Activated T-helper 1 cell treated with anti-CD3 and anti-CD28 coated beads, Interleukin-2, amount 50 U/mL, for 16 hours (primary cell): Measurements from ENCODE around the gene DTD1.

Source experiments
- DNase-seq, 2 donors: peaks; one replicate each; pipeline ENCODE4 v3.0.0-alpha.2; 2020; ENCODE audit warnings: low read depth in 1 of 2, low spot score in 1 of 2

DTD1 gene

GRCh38 chr20:18662279-18663040 is 74.6 kb downstream of the DTD1 start:
- no peak for DNase-seq

- no peak for DNase-seq
These were observed 76.1 kb downstream of the DTD1 start for GRCh38 chr20:18663932-18664331.

GRCh38 chr20:18665135-18665534 is 77.3 kb downstream of the DTD1 start:
- DNase-seq = no peak

GRCh38 chr20:18666803-18667415 is 79.1 kb downstream of the DTD1 start:
- no peak for DNase-seq

- DNase-seq = no peak
These were observed 81.6 kb downstream of the DTD1 start for GRCh38 chr20:18669241-18670019.

GRCh38 chr20:18671203-18671710 is 83.4 kb downstream of the DTD1 start:
- no peak for DNase-seq

GRCh38 chr20:18672834-18673233 is 85.0 kb downstream of the DTD1 start:
- no peak for DNase-seq

GRCh38 chr20:18676396-18676795 is 88.5 kb downstream of the DTD1 start:
- no peak for DNase-seq

- no peak for DNase-seq
These were observed 89.3 kb downstream of the DTD1 start for GRCh38 chr20:18677126-18677525.

GRCh38 chr20:18678549-18679419 is 90.9 kb downstream of the DTD1 start:
- no peak for DNase-seq

GRCh38 chr20:18683839-18684238 is 96.0 kb downstream of the DTD1 start:
- no peak for DNase-seq

GRCh38 chr20:18684775-18685174 is 96.9 kb downstream of the DTD1 start:
- DNase-seq = no peak

GRCh38 chr20:18685406-18685805 is 97.6 kb downstream of the DTD1 start:
- DNase-seq = no peak

GRCh38 chr20:18686696-18687095 is 98.8 kb downstream of the DTD1 start:
- no peak for DNase-seq

- DNase-seq = no peak
These were observed 100.8 kb downstream of the DTD1 start for GRCh38 chr20:18688676-18689075.

GRCh38 chr20:18689557-18689956 is 101.7 kb downstream of the DTD1 start:
- no peak for DNase-seq

GRCh38 chr20:18692447-18692846 is 104.6 kb downstream of the DTD1 start:
- DNase-seq = no peak

GRCh38 chr20:18694071-18694470 is 106.2 kb downstream of the DTD1 start:
- DNase-seq = no peak

GRCh38 chr20:18695175-18695574 is 107.3 kb downstream of the DTD1 start:
- no peak for DNase-seq

GRCh38 chr20:18698735-18699380 is 111.0 kb downstream of the DTD1 start:
- DNase-seq = no peak
